HG03521 (cell line): ENCODE data around the gene TRAK1.

Experiments used
- ATAC-seq: cut with Tn5 transposase; IDR thresholded peaks from one replicate; pipeline ENCODE4 v1.9.1; 2021; ENCODE audit warnings: mild to moderate bottlenecking, moderate library complexity; ENCODE audit not compliant: unreplicated experiment

Gene TRAK1

GRCh38 chr3:42194943-42195510, 103.9 kb downstream of the TRAK1 start:
- no peak for ATAC-seq

GRCh38 chr3:42195879-42196330, 104.7 kb downstream of the TRAK1 start:
- ATAC-seq, result peak; percentile 62

GRCh38 chr3:42198709-42199108, 107.6 kb downstream of the TRAK1 start:
- no peak for ATAC-seq

GRCh38 chr3:42202217-42202865, 111.2 kb downstream of the TRAK1 start:
- ATAC-seq, result no peak

GRCh38 chr3:42204867-42205599, 113.9 kb downstream of the TRAK1 start:
- no peak for ATAC-seq

- ATAC-seq, result peak; percentile 92
Measured at GRCh38 chr3:42205800-42206514, 114.8 kb downstream of the TRAK1 start.

- ATAC-seq, result no peak
Measured at GRCh38 chr3:42209917-42210316, 118.8 kb downstream of the TRAK1 start.

- no peak for ATAC-seq
Measured at GRCh38 chr3:42210726-42211125, 119.6 kb downstream of the TRAK1 start.

- ATAC-seq, result no peak
Measured at GRCh38 chr3:42213417-42213816, 122.3 kb downstream of the TRAK1 start.

- ATAC-seq, result peak; percentile 26
Measured at GRCh38 chr3:42214064-42214463, 122.9 kb downstream of the TRAK1 start.

- ATAC-seq, result peak; percentile 47
Measured at GRCh38 chr3:42214565-42215283, 123.6 kb downstream of the TRAK1 start.

- peak; percentile 62 for ATAC-seq
Measured at GRCh38 chr3:42216302-42216701, 125.1 kb downstream of the TRAK1 start.

GRCh38 chr3:42216931-42217333, 125.8 kb downstream of the TRAK1 start:
- no peak for ATAC-seq

GRCh38 chr3:42220436-42221121, 129.4 kb downstream of the TRAK1 start:
- no peak for ATAC-seq

GRCh38 chr3:42222942-42223693, 132.0 kb downstream of the TRAK1 start:
- ATAC-seq, result no peak

GRCh38 chr3:42224178-42224577, 133.0 kb downstream of the TRAK1 start:
- ATAC-seq, result no peak

GRCh38 chr3:42224658-42225421, 133.7 kb downstream of the TRAK1 start:
- ATAC-seq, result no peak

- no peak for ATAC-seq
Measured at GRCh38 chr3:42225486-42226363, 134.6 kb downstream of the TRAK1 start.
